ENCODE data around the gene NFE2L2.
"Not testable (repeated sequence)": the region's sequence is repeated elsewhere in the genome, so short reads cannot be mapped to it uniquely, and the experiment has no call there.

Gene NFE2L2

DNA sequence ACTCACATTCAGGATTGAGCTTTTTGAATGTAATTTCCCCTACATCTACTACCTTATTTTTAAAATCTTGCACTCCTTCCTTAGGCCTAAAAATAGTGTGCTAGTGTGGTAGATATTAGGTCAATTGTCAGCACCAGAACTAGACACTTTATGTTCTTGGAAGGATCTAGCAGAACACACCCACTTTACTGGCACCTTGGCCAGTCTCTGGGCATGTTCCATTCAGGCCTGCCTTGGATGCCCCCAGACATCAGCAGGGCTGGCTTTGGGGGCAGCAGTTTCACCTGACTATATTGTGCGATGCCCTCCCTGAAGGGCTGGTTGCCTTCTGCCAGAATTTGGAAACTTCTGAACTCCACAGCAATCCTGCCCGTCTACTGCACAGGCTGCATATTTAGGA, 15.3 kb upstream of the NFE2L2 start:
- DNase-seq (ENCODE audit: low spot score), result no peak

DNA sequence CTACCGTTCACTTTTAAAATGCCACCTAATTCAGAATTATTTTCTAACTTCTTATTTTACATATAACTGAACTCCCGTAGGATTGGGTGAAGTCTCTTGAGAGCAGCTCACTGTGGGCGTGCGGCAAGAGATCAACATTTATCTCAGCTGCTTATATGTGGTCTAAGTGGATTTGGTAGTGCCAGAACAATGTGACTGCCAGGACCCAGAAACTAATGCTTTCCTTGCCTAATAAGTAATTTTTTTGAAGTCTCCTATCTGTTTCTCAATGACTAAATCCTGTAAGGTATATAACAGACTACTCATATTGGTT, 11.2 kb upstream of the NFE2L2 start:
- DNase-seq (ENCODE audit: low spot score), result no peak

DNA sequence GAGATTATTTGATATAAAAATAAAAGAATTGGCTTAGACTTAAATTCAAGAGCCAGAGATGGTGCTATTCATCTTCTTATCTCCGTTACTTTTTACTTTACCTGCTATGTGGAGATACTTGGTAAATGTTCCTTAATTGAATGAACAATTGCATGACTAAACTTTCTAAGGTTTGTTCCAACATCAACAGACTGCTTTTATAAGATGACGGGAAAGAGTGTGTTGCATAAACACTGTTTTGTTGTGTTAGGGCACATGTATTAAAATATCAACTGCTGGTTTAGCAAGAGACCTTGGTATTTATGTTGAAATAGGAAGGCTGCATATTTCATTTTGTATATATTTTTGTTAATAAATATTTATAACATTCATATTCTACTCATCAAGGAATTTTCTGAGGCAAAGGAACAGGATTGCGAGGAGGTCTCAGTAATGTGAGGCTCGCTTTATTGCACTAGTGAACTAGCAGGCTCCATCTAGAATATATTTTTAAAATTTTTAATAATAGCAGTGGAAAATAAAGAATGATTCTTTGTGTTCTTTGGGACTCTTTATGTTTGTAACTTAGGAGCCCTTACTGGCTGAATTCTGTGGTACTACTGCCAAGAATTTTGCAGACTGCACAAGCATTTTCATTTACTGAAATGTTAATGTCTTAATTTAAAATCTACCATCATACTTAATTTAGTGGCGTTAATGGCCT, 10.7 kb upstream of the NFE2L2 start:
- no peak for DNase-seq (ENCODE audit: low spot score)

DNA sequence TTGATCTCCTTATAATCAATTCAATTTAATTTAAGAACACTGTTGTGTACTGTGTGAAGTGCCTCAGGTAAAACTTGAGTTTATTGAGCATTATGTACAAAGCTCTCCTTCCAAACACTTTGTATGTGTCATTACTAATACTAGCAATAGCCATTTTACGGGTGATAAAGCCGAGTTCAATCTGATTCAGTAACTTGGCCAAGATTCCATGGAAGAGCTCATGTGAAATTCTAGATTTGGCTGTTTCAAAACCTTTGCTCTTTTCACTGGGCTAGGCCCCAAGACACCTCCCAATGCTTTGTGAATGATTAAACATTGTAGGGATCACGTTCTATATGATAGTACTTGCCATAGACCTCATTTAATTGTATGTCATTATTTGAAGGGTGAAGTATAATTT, 8.9 kb upstream of the NFE2L2 start:
- DNase-seq (ENCODE audit: low spot score), result no peak

DNA sequence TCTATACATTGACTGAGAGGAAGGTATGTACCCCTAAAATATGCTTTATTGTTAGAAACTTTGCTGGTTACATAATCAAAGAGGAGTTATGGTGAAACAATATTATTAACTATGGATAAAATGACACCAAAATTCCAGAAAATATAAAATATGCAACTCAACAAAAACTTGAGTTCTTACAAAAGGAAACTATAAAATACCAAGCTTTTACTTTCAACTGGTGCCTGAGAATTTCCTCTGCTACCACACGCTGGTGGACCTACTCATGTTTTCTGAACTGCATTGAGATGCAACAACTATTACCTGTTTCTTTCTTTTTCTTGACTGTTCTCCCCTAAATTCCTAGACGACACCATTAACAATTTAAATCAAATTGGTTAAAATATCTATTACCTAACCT, 8.2 kb upstream of the NFE2L2 start:
- no peak for DNase-seq (ENCODE audit: low spot score)

DNA sequence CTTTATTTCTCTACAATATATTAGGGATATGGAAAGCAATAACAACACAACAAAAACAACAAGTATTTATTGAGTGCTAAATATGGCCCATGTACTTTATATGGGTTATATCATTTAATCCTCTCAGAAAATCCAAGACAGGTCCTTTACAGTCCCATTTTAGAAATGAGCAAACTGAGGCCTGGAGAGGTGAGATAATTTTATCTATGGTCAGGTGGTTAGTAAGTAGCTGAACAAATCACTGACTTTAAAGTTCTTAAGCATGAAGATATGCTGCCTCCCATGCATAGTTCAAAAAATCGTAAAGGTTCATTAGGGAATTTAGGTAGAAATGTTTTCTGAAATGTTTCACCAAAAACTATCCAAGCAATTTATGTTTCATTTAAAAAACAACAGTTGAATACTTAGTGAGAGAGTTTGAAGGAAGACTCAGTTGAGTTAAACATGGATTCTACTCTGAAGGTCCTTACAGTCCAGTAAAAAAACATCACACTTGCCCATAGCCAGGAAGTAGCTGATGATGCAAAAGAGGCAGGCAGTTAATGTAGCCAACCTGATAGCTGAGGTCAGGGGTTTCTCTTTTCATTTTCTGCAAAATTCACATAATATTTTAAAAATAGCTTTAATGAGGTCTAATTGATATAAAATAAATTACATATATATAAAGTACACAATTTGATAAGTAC, 7.6 kb upstream of the NFE2L2 start:
- DNase-seq (ENCODE audit: low spot score), result no peak

DNA sequence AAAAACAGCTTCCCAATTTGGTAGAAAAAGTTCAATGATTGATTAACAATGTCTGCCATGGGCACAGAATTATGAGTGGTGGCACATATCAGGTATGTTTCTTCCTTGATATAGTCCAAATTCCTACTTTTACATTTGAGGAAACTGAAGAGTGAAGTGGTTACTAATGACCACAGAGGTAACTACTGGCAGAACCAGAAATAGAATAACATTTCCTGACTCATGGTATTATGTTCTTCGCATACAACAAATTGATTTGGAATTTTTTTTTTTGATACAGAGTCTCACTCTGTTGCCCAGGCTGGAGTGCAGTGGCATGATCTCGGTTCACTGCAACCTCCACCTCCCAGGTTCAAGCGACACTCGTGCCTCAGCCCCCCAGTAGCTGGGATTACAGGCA, 6.0 kb upstream of the NFE2L2 start:
- no peak for DNase-seq (ENCODE audit: low spot score)

DNA sequence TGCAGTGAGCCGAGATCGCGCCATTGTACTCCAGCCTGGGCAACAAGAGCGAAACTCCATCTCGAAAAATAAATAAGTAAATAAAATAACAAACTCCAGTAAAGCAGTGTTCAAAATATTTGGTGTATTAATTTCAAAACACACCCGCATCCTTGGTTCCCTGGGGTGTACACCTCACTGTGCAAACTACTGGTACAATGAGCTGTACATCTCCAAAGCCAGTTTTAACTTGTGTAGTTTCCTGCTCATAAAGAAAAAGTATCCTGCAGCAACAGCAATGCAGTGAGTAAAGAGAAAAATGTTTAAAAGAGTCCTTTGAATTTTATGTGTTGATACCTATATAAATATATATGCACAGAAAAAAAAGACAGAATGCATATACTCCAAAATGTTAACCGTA, 4.4 kb upstream of the NFE2L2 start:
- DNase-seq (ENCODE audit: low spot score), result no peak

DNA sequence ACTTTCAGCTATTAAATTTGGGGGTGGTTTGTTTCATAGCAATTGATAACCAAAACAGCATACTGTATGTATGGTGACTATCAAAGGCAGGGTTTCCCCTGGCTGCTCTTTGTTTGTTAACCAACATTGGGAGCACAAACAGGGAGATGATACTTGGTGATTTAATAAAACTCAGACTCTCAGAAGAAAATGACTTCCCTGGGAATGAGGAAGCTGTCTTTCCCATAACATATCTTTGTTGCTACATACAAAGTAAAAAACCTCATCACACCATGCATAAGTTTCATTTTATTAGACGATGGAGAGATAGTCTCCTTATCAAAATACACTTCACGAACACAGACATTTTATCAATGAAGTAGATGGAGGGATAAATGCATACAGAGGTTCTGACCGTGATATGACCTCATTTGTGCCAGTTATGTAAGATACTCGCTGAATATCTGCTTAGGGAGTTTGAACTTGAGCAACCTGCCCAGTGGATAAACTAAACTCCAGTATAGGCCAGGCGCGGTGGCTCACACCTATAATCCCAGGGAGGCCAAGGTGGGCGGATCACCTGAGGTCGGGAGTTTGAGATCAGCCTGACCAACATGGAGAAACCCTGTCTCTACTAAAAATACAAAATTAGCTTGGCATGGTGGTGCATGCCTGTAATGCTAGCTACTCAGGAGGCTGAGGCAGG, 3.8 kb upstream of the NFE2L2 start:
- no peak for DNase-seq (ENCODE audit: low spot score)

DNA sequence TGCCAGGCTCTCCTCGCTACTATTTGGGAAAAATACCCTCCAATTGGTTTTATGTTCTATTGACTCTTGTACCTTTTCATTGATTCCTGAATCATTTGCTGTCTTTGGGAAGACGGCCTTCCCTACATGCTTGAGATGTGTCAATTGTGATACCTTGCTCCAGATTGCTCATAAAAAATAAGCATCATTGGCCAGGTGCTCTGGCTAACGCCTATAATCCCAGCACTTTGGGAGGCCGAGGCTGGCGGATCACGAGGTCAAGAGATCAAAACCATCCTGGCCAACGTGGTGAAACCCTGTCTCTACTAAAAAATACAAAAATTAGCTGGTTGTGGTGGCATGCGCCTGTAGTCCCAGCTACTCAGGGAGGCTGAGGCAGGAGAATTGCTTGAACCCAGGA, 2.4 kb upstream of the NFE2L2 start:
- not testable (repeated sequence) for DNase-seq (ENCODE audit: low spot score)

DNA sequence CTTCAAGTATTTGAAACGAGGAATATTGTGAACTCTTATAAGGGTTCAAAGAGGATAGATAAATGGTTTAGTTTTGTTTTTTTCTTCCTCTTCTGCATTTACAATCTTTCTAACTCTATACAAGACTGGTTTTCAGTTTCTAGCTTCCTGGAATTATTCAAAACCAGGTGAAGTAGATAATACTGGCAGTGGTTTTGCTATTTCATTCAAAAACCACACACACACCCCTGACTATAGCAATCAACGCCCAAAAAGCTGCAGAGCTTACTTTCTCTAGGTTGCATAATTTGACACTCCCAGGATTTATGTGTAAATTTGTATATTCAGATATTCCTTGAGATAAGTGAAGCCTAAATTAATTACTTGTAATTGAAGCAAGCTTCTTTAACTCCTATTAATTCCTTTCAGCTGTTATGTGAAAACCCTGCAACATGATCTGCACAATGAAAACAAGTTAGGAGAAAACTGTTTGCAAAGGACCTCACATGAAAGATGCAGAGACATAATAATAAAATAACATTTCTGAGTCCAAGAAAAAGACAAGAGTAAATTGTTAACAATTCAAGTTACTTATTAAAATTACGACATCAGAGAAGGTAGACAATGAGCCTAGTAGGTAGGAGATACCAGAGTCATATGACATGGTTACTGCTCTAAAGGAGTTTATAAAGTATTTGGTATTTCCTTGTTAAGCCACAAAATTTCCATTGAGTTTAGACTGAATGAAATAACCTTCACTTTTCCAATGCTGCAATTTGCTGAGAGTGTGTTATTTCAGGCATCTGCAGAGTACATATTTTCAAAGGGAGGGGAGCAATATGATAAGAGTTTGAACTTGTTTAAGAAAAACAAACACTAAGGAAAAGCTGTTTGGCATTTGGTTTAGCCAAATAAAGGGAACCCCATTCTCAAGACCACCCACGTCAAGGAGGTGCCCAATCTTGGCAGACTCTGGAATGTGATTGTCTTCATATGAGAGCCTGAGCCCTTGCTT, 1.6 kb upstream of the NFE2L2 start:
- DNase-seq (ENCODE audit: low spot score), result no peak

DNA sequence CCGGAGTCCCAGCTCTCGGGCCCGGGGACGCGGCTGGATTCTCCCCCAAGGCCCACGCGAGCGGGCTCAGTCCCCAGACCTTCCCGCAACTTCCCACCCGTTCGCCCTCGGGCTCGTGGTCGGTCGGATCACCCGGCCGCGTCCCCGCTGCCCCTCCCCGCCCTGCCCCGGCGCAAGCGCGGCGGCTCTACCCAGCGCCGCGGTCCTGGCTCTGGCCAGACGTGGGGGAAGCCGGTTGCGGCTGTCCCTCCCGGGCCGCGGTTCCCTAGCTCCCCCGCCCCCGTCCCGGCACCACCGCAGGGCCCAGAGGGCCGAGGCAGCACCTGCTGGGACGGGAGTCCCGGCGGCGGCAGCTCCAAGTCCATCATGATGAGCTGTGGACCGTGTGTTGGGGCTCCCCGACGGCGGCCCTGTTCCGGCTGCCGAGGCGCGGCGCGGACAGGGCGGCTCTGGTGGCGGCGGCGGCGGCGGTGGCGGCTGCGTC, 276 bp downstream of the NFE2L2 start:
- no peak for DNase-seq (ENCODE audit: low spot score)

DNA sequence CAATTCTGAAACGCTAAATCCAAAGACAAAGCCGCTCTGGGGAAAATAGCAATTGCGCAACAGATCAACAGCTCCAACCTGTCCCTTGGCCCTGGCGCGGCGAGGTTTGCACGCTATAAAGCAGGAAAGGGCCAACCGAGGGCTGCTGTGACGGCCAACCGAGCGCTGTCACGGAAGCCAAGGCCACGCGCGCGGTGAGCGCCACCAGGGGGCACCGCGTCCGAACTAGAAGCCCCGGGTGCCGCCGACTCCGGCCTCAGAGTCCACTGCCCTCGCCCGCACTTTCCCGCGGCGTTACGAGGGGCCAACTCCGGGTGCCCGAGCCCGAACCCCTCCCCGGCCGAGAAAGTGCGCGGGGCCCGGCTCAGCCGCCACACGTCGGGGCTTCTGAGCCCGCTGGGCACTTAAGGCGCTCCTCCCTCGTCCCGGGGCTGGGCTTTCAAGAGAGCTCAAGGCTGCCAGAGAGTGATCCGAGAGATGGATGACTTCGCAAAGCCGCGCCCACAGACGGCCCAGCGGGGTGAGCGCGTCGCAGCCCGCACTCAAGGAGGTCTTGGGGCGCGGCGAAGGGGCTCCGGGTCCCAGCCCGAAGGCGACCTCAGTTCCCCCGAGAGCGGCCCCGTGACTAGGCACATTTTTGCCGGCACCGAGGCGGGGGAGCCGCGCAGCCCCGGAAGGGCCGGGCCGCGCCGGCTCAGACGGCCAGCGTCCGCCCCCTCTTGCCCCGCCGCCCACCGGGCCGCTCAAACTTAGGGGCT, 897 bp downstream of the NFE2L2 start:
- DNase-seq (ENCODE audit: low spot score), result peak; percentile 99

DNA sequence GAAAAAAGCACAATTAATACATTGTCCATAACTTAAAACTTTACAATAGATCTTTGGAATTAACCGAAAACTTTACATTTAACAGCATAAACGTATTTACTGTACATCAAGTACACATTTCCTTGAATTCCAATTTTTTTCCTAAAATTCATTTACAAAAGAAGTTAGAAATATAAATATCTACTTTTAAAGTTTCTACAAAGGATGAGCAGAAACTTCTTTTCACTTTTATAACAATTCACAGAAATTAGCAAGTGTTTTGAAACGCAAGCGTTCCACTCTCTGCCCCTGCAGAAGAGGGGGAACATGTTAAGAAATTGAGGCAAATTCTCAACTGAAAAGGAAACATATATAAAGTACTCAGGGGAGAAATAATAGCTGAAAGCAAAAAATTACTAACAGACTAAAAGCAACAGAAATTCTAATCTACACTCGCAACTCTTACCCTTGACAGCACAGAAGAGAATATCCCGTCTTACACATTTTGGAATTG, 1.5 kb downstream of the NFE2L2 start:
- DNase-seq (ENCODE audit: low spot score), result no peak

DNA sequence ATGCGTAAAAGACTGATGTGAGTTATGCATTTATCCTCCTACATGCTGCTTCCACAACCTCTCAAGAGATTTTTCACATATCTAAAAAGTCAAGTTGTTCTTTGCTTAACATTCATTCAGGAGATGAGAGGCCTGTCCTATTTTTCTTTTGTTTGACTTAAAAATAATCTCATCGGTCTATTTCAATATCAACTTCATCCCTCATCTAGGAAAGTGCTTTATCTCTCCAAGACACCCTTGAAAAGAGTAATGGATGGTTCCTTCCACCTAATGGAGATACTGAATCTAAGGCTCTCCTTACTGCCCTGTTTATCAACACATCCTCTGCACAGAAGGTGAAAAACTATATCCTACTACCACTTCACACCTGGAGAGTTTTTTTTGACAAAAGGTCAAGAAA, 2.4 kb downstream of the NFE2L2 start:
- no peak for DNase-seq (ENCODE audit: low spot score)

DNA sequence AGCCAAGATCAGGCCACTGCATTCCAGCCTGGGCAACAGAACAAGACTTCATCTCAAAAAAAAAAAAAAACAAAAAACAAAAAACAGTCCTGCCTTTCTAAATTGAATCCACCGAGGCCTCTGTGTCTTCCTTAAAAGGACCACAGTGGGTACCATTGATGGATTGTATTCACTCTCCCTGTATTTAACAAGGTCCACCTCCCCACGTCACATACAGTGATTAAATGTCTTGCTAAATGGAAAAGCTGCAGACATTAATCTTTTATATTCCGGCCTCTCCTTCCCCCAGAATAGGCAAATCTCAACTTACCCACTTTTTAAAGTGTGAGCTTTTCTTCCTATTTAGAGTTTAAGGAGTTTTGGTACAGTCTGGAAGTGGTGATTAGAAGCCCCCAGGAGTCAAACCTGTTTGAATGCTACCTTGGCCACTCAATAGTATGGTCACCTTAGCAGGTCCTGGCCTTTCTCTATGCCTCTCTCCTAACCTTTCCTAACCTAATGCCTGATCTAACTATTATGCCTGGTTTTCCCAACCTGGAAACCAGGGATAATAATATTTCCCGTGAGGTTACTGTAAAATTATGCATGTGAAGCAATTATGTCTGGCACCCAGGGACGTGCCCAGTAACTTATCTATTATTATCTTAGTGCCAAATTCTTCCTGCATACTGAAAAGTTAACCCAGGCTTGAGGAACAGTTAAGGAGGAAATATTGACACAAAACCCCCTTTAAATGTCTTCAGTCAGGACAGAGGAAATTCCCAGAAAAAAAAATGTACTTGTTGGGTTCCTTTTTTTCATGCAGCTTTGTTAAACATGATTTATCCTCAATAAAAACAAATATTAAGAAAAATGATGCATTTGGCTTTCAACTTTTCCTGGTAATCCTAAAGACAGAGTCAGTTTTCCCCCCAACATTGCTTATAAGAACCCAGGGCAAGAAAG, 3.1 kb downstream of the NFE2L2 start:
- no peak for DNase-seq (ENCODE audit: low spot score)

DNA sequence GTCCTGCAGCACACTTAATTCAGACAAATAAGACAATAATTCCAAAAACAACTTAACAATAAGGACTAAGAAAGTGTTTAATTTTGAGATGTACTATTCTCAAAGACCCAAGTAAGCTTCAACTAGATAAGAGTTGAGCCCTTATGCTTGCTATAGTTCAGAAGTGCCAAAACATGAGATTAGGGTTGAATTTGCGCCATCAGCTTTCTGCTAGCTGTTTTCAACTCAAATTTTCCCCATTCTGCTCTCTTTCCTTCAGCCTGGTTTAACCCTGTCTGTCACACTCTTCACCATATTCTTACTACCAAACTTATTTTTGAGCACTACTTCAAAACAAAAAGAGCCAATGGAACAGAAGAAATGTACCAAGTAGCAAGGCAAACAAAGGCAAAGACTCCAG, 4.1 kb downstream of the NFE2L2 start:
- no peak for DNase-seq (ENCODE audit: low spot score)

DNA sequence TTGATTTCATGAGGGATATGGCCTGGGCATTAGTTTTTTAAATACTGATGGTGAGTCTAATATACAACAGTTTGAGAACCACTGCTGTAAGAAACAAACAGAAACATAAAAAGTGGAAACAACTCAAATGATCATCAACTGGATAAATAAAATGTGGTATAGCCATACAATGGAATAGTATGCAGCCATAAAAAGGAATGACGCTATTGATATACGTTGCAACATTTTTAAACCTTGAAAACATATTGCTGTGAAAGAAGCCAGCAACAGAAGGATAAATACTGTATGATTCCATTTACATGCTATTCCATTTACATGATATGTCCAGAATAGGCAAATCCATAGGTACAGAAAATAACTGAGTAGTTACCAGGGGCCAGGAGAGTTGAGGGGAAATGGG, 6.5 kb downstream of the NFE2L2 start:
- DNase-seq (ENCODE audit: low spot score), result no peak

DNA sequence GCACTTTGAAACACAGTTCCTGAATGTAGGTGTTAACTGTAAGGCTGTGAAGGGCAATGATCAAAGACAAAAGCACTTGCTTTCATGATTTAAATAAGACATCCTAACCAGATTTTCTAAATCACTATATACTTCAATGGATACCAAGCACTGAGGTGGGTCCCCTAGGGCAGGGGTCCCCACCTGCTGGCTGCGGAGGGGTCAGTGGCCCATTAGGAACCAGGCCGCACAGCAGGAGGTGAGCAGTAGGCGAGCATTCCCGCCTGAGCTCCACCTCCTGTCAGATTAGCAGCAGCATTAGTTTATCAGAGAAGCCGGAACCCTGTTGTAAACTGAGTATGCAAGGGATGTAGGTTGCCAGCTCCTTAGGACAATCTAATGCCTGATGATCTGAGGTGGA, 7.1 kb downstream of the NFE2L2 start:
- no peak for DNase-seq (ENCODE audit: low spot score)

DNA sequence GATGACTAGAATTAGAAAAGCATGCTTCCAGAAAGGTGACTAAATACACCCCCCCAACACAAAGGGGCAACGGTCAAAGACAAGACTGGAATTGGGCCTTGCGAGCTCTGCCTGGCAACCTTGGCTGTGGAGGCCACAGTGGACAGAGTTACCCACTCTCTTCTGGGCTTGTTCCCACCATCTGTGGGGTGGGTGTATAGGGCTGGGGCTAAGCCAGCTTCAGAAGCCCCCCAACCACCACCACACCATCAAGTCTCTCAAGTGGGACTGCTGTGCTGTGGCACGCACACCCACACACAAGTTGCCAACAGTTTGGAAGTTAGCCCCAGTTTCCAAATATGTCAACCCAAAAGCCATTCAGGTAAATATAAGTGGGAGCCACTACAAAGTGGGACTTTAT, 7.8 kb downstream of the NFE2L2 start:
- no peak for DNase-seq (ENCODE audit: low spot score)
